ENCODE measurements around the gene PGAP6. TPM values are rescaled to one million over a fixed set of nuclear protein-coding genes. Genes with fewer than 3 reads are reported as not detected.
"Not testable (repeated sequence)": the region's sequence is repeated elsewhere in the genome, so short reads cannot be mapped to it uniquely, and the experiment has no call there.

Gene PGAP6
- total and polyA plus RNA-seq, 9 donors = 16.3 to 38.2 (median 29.0) TPM

DNA sequence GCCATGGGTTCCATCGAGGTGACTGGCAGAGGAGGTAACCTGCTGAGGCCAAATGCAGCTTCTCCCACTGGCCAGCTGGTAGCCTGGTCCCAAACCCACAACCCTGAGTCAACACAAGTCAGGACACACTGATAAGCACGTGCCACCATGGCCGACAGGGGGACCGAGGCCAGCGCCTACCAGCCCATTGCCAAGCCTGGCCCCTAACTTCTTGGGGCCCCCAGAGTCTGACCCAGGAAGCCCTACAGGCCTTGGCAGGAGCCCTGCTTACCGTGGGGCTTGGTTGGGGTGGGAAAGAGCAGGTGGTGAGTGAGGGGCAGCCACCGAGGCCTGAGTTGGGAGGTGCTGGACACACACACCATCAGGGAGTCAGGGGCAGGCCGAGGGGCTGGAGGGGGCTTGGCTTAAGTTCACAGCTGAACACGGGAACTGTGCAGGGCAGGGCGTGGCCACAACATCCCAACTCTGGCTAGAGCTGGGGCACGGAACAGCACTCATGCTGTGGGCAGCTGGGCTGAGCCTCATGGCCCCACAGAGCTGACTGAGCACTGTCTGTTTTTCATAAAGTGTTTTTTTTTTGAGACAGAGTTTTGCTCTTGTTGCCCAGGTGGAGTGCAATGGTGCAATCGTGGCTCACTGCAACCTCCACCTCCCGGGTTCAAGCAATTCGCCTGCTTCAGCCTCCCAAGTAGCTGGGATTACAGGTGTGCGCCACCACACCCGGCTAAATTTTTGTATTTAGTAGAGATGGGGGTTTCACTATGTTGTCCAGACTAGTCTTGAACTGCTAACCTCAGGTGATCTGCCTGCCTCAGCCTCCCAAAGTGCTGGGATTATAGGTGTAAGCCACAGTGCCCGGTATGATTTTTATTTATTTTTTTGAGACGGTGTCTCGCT lies 16.9 kb downstream of the PGAP6 start:
- no peak for DNase-seq
- H3K27me3 ChIP-seq (ENCODE audit: control insufficient read depth, insufficient read depth, low read length) = peaks cover 11% of the 10 kb centered on the region
- H3K36me3 ChIP-seq (ENCODE audit: control insufficient read depth, insufficient read depth, low read length) = peaks cover 32% of the 10 kb centered on the region
- no peaks in the 10 kb centered on the region for H3K9me3 ChIP-seq (replicated peaks; ENCODE audit: control insufficient read depth, low read depth, low read length)
- no peak overlapping the region for H3K4me3 ChIP-seq (ENCODE audit: low read length)
- peaks cover 7% of the 10 kb centered on the region for H3K4me1 ChIP-seq (ENCODE audit: control insufficient read depth, insufficient read depth, low read length)
- H3K27ac ChIP-seq (ENCODE audit: low read length) = no peak overlapping the region
- WGBS (ENCODE audit: insufficient coverage) = 53% methylated on average over 12 of the region's 19 CpGs

DNA sequence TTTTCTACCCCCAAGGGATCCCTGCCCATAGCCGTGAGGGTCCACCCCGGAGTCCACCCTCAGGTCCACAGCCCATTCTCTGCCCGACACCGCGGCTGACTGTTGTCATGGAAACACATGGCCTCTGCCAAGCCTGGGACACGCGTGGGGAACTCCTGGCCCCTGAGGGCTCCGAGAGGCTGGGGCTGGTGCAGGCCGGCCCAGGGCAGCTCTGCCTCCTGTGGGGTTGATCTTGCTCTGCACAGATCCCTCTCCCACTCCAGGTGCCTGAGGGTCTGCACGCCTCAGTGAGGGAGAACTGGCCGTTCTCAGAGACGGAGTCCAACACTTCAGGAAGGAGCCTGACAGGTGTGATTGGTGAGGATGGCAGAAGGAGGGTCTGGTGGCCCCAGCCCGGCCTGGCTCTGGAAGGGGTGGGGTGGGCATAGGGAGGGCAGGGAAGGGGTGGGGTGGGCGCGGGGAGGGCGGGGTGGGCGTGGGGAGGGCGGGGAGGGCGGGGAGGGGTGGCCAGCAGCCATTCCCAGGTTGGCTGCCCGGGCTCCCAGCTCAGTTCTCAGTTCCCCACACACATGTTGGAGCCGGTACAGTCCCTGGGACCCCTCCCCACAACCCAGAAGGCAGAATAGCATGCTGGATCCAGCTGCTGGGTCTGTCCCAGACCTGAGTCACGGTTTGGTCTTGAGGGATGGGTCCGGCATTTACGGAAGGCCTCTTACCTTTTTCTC lies 17.9 kb downstream of the PGAP6 start:
- DNase-seq = no peak
- peaks cover 27% of the 10 kb centered on the region for H3K36me3 ChIP-seq (ENCODE audit: control insufficient read depth, insufficient read depth, low read length)
- 25% methylated on average over 12 of the region's 24 CpGs for WGBS (ENCODE audit: insufficient coverage)
- H3K4me1 ChIP-seq (ENCODE audit: control insufficient read depth, insufficient read depth, low read length) = no peaks in the 10 kb centered on the region
- H3K27me3 ChIP-seq (ENCODE audit: control insufficient read depth, insufficient read depth, low read length) = peaks cover 11% of the 10 kb centered on the region
- no peaks in the 10 kb centered on the region for H3K9me3 ChIP-seq (replicated peaks; ENCODE audit: control insufficient read depth, low read depth, low read length)
- no peak overlapping the region for H3K27ac ChIP-seq (ENCODE audit: low read length)
- no peak overlapping the region for H3K4me3 ChIP-seq (ENCODE audit: low read length)

DNA sequence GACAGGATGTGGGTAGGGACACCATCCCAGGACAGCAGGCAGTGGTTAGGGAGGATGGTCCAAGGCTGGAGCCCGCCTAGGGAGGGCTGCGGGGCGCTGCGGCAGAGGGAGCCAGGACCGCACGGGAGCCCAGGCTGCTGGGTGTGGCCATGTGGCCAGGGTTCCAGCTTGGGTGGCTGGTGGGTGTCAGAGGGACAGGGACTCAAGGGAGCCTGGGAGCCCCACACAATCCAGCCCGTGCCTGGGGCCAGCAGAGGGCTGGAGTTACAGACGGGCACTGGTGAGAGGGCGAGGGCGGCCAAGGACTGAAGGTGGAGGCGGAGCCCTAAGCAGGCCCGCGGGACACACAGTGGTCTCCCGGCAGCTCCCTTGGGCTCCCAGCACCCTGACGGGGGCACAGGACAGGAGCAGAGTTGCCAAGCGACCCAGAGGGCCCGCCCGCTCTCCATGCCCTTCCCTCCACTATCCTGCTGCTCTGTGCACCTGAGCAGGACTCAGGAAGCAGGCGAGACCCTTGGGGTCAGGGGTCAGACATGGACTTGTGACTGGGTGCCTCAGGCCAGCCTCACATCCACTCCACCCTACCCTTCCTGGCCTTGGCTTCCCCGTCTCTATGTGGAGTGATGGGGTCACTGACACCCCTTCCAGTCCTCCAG lies 18.5 kb downstream of the PGAP6 start:
- DNase-seq = no peak
- no peaks in the 10 kb centered on the region for H3K9me3 ChIP-seq (replicated peaks; ENCODE audit: control insufficient read depth, low read depth, low read length)
- H3K36me3 ChIP-seq (ENCODE audit: control insufficient read depth, insufficient read depth, low read length) = peaks cover 20% of the 10 kb centered on the region
- H3K4me1 ChIP-seq (ENCODE audit: control insufficient read depth, insufficient read depth, low read length) = no peaks in the 10 kb centered on the region
- peaks cover 11% of the 10 kb centered on the region for H3K27me3 ChIP-seq (ENCODE audit: control insufficient read depth, insufficient read depth, low read length)
- H3K27ac ChIP-seq (ENCODE audit: low read length) = no peak overlapping the region
- no peak overlapping the region for H3K4me3 ChIP-seq (ENCODE audit: low read length)
- 60% methylated on average over 19 of the region's 20 CpGs for WGBS (ENCODE audit: insufficient coverage)

- H3K4me1 ChIP-seq (ENCODE audit: control insufficient read depth, insufficient read depth, low read length); DNase-seq; H3K27ac ChIP-seq (ENCODE audit: low read length); H3K9me3 ChIP-seq (replicated peaks; ENCODE audit: control insufficient read depth, low read depth, low read length); H3K4me3 ChIP-seq (ENCODE audit: low read length): not testable (repeated sequence)
- 81% methylated on average over 2 of the region's 24 CpGs for WGBS (ENCODE audit: insufficient coverage)
- Histone ChIP-seq H3K36me3 (ENCODE audit: control insufficient read depth, insufficient read depth, low read length) (peaks cover 14% of the 10 kb centered on the region), H3K27me3 (ENCODE audit: control insufficient read depth, insufficient read depth, low read length) (peaks cover 11% of the 10 kb centered on the region)
Measured at GRCh38 chr16:362702-362999, 19.1 kb downstream of the PGAP6 start.

DNA sequence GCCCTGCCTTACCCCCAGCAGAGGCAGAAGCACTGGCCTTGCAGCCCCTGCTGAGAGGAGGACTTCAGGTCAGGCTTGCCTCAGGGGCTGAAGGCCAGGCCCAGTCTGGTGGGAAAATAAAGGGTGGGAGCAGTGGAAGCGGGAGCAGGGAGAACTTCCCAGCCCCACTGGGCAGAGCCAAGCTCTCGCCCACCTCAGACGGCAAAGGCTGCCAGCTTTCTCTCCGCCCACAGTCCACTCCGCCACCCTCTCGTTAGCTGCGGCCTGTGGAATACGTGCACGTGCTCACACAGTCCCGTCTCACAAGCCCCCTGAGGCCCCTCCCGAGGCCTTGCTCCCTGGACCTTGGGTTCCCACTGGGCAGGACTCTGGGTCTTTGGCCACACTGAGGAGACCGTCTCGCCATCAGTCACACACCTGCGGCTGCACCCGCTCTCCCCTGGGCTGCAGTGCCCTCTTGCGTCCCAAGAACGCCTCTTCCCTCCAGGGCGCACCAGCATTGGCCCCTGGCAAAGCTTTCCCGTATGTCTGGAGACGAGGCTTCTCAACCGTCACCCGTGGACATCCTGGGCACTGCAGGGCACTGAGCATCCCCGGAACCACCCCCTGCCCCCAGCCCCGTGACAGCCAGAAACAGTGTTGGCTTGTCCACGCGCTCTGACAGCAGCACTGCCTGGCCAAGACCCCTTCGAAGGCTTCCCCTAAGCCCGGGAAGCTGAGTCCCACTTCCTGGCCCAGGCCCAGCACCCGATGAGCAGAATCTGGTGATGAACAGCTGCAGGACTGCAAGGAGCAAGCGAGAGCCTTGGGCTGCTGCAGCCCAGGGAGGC lies 19.7 kb downstream of the PGAP6 start:
- Histone ChIP-seq H3K4me1 (ENCODE audit: control insufficient read depth, insufficient read depth, low read length) (no peaks in the 10 kb centered on the region), H3K36me3 (ENCODE audit: control insufficient read depth, insufficient read depth, low read length) (peaks cover 8% of the 10 kb centered on the region), H3K27ac (ENCODE audit: low read length) (no peak overlapping the region), H3K9me3 (replicated peaks; ENCODE audit: control insufficient read depth, low read depth, low read length) (no peaks in the 10 kb centered on the region), H3K4me3 (ENCODE audit: low read length) (no peak overlapping the region), H3K27me3 (ENCODE audit: control insufficient read depth, insufficient read depth, low read length) (peaks cover 11% of the 10 kb centered on the region)
- 21% methylated on average over 30 of the region's 30 CpGs for WGBS (ENCODE audit: insufficient coverage)
- peak; percentile 70 for DNase-seq

GRCh38 chr16:361341-361871 lies 20.4 kb downstream of the PGAP6 start:
- peaks cover 1% of the 10 kb centered on the region for H3K36me3 ChIP-seq (ENCODE audit: control insufficient read depth, insufficient read depth, low read length)
- 78% methylated on average over 25 of the region's 30 CpGs for WGBS (ENCODE audit: insufficient coverage)
- no peak overlapping the region for H3K4me3 ChIP-seq (ENCODE audit: low read length)
- no peaks in the 10 kb centered on the region for H3K4me1 ChIP-seq (ENCODE audit: control insufficient read depth, insufficient read depth, low read length)
- no peak for DNase-seq
- no peaks in the 10 kb centered on the region for H3K9me3 ChIP-seq (replicated peaks; ENCODE audit: control insufficient read depth, low read depth, low read length)
- H3K27me3 ChIP-seq (ENCODE audit: control insufficient read depth, insufficient read depth, low read length) = peaks cover 11% of the 10 kb centered on the region
- no peak overlapping the region for H3K27ac ChIP-seq (ENCODE audit: low read length)

DNA sequence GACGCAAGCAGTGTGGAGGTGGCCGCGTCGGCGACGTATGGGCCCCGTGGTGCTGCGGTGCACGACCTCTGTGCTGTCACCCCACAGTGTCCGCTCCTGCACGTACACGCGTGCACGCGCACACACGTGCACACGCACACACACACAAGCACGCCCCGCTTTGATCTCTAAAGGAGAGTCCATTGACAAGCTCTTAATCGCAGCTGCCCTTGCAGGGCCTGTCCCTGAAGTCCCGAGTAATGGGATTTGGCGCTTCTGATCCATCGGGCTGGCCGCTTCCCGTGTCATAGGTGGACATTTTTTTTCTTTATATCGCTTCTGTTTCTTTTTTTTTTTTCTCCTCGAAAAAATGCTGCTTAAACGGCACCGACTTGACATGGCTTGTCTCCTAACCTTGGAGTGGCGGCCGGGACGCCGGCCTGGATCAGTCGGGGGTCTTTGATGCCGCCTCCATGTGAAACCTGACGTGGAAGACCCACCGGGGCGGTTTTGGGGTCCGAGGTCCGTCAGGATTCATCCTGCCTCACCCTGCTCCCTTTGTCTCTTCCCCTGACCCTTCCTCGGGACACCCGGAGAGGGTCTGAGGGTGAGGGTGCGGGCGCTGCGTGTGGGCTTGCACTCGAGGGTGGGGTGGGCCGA lies 21.0 kb downstream of the PGAP6 start:
- no peaks in the 10 kb centered on the region for H3K4me1 ChIP-seq (ENCODE audit: control insufficient read depth, insufficient read depth, low read length)
- no peak for DNase-seq
- no peak overlapping the region for H3K27ac ChIP-seq (ENCODE audit: low read length)
- 90% methylated on average over 36 of the region's 47 CpGs for WGBS (ENCODE audit: insufficient coverage)
- H3K9me3 ChIP-seq (replicated peaks; ENCODE audit: control insufficient read depth, low read depth, low read length) = no peaks in the 10 kb centered on the region
- H3K36me3 ChIP-seq (ENCODE audit: control insufficient read depth, insufficient read depth, low read length) = no peaks in the 10 kb centered on the region
- H3K4me3 ChIP-seq (ENCODE audit: low read length) = no peak overlapping the region
- H3K27me3 ChIP-seq (ENCODE audit: control insufficient read depth, insufficient read depth, low read length) = peaks cover 11% of the 10 kb centered on the region

DNA sequence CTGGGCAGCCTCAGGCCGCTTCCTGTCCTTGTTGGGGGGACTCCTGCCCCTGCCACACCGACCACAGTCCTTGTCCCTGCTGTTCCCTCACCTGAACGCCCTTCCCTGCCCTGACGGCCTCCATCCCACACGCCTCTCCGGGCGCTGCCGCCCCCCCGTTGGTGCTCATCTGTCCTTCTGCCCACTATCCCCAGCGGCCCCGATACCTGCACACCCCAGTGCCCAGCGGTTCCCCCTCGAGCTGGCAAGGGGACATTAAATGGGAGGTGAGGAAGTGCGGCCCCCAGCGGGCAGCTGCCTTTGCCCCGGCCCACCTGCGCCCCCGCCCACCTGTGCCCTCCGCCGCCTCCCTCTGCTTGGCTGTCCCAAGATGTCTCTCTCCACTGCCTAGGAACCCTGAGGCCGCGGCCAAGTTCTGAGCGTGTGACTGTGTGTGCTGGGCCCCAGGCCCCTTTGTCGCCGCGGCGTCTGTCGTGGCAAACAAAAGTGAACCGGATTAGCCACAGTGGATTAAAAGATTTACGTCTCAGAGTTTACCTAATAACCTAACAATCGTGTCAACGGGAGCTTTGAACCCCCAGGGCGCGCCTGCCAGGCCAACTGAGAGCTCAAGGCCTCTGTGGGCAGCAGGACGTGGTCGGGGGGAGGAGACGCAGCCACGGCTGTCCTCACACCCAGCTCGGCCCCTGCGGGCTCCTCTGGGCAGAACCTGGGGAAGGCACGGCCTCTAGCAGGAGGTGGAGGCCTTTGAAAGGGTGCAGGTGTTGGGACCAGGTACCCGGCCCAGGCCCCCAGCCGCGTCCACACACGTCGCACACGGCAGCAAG lies 21.7 kb downstream of the PGAP6 start:
- no peaks in the 10 kb centered on the region for H3K36me3 ChIP-seq (ENCODE audit: control insufficient read depth, insufficient read depth, low read length)
- DNase-seq = no peak
- no peaks in the 10 kb centered on the region for H3K4me1 ChIP-seq (ENCODE audit: control insufficient read depth, insufficient read depth, low read length)
- H3K4me3 ChIP-seq (ENCODE audit: low read length) = no peak overlapping the region
- WGBS (ENCODE audit: insufficient coverage) = 84% methylated on average over 32 of the region's 47 CpGs
- H3K27ac ChIP-seq (ENCODE audit: low read length) = no peak overlapping the region
- H3K9me3 ChIP-seq (replicated peaks; ENCODE audit: control insufficient read depth, low read depth, low read length) = no peaks in the 10 kb centered on the region
- peaks cover 11% of the 10 kb centered on the region for H3K27me3 ChIP-seq (ENCODE audit: control insufficient read depth, insufficient read depth, low read length)
